ENCODE data around the gene POMT1.

- TF ChIP-seq POLR2A (IDR thresholded peaks at IDR 0.05), result no peak
- TF ChIP-seq, protein P1, sequence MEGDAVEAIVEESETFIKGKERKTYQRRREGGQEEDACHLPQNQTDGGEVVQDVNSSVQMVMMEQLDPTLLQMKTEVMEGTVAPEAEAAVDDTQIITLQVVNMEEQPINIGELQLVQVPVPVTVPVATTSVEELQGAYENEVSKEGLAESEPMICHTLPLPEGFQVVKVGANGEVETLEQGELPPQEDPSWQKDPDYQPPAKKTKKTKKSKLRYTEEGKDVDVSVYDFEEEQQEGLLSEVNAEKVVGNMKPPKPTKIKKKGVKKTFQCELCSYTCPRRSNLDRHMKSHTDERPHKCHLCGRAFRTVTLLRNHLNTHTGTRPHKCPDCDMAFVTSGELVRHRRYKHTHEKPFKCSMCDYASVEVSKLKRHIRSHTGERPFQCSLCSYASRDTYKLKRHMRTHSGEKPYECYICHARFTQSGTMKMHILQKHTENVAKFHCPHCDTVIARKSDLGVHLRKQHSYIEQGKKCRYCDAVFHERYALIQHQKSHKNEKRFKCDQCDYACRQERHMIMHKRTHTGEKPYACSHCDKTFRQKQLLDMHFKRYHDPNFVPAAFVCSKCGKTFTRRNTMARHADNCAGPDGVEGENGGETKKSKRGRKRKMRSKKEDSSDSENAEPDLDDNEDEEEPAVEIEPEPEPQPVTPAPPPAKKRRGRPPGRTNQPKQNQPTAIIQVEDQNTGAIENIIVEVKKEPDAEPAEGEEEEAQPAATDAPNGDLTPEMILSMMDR (IDR thresholded peaks at IDR 0.05 in 4 of 5, conservative IDR thresholded peaks at IDR 0.05 in 1 of 5), result no peak
Observed at GRCh38 chr9:131500377-131500776, 2.3 kb upstream of the POMT1 start.
